Psoas muscle (tissue), 8 donors: Measurements from ENCODE around the gene TRIM44. TPM values are rescaled to one million over a fixed set of nuclear protein-coding genes. Genes with fewer than 3 reads are reported as not detected.

ENCODE experiments used
- ATAC-seq, 4 donors: fragments of 200-7000 bp; cut with Tn5 transposase; one replicate each; pipeline ENCODE4 v1.9.1; 2020; ENCODE audit warnings: moderate library complexity in 3 of 4, mild to moderate bottlenecking in 2 of 4
- DNase-seq, 2 donors: peaks; one replicate each; pipeline ENCODE4 v3.0.0-alpha.2; 2020
- H3K27ac ChIP-seq: fragments of 200-600 bp; one replicate; pipeline ENCODE4 v1.8.0; 2022
- H3K27me3 ChIP-seq, 3 donors: fragments of 200-600 bp in 1 of 3; one replicate each; pipeline versions ENCODE4 v1.6.1 to v1.8.0; 2013 to 2022; ENCODE audit warnings: low read length in 2 of 3, mild to moderate bottlenecking in 2 of 3, moderate library complexity in 1 of 3; ENCODE audit not compliant: insufficient read depth in 3 of 3
- H3K36me3 ChIP-seq, 2 donors: fragments of 200-600 bp in 1 of 2; one replicate each; pipeline versions ENCODE4 v1.6.1 to v1.8.0; 2013 to 2022; ENCODE audit warnings: low read depth in 1 of 2, mild to moderate bottlenecking in 1 of 2, moderate library complexity in 1 of 2; ENCODE audit not compliant: insufficient read depth in 1 of 2
- H3K4me1 ChIP-seq: fragments of 200-600 bp; one replicate; pipeline ENCODE4 v1.8.0; 2022
- H3K4me3 ChIP-seq: fragments of 200-600 bp; one replicate; pipeline ENCODE4 v1.8.0; 2022; ENCODE audit warnings: mild to moderate bottlenecking
- H3K9me3 ChIP-seq: fragments of 200-600 bp; one replicate; pipeline ENCODE4 v1.8.0; 2022
- WGBS, 3 donors: extraction: QIAGEN DNeasy Blood & Tissue Kit; methylation state at CpG; one replicate each; pipeline versions ENCODE4 v1.1.6 to v1.1.7; 2013; 5-methylcytosine and 5-hydroxymethylcytosine counted together
- intact Hi-C, 2 donors: fragments of 100-400 bp; cut with DNase I; formaldehyde crosslinking; loops; one replicate each; pipeline versions ENCODE4 v1.11.0 to v1.14.2; 2022
- polyA plus RNA-seq, 3 donors: library from polyadenylated mRNA; stranded (reverse); fragments of 200-250 nt; gene quantifications; one replicate each; pipeline ENCODE4 v1.2.3, GENCODE V29; 2013
- total RNA-seq, 4 donors: library from RNA; stranded (reverse); fragmentation: NEBNext Ultra II Directional in 2 of 4; extraction: Animal tissue kit (Norgen Biotek cat#: 25700) in 2 of 4; gene quantifications; one replicate each; pipeline versions ENCODE4 v1.2.1 to v1.2.4, GENCODE V29; 2021 to 2023
- TF ChIP-seq, protein P1 (sequence below): fragments of 200-600 bp; IDR thresholded peaks from one replicate; pipeline ENCODE4 v1.8.0; 2022; ENCODE audit warnings: antibody characterized with exemption
- donor health status: healthy with polysubstance abuse.
- donor health status: DM: no; HTN: no; CAD: no; lungs with moderate emphysema.
- donor health status: Bipolar disorder and iron deficiency.
- donor health status: healthy.
- donor health status: DM: yes; HTN: yes; CAD: no.
- donor health status: DM: no; HTN: no; CAD: no.
- donor health status: DM: no; HTN: no; CAD: no.
- donor health status: DM: yes; HTN: yes; CAD: no.

The TRIM44 gene
- total and polyA plus RNA-seq, 7 donors = 6.8 to 46.8 (median 34.0) TPM

DNA sequence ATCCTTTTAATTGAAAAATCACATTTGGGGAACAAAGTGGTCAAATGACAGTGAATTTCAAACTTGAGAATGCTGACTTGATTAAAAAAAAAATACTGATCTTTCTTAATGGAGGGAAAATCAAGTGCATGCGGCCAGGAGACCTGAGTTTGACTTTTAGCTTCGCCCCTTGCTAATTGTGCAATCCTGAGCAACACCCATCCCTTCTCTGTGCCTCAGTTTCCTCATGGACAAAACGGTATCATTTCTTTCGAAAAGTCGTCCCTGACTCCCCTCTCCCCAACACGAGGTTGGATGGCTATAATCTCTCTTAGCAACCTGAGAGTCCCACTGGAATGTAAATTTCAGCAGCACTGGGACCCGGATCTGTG is 45.3 kb upstream of the TRIM44 start:
- intact Hi-C loops = loop anchor here (2.0 to 10.0 kb wide), 10 partner anchors 178 to 875 kb away; no protein-coding TSS in a partner anchor
- H3K27ac ChIP-seq = no peak overlapping the region
- WGBS, 3 donors = 70 to 76% (median 72%) methylated on average over 7 of the region's 7 CpGs

DNA sequence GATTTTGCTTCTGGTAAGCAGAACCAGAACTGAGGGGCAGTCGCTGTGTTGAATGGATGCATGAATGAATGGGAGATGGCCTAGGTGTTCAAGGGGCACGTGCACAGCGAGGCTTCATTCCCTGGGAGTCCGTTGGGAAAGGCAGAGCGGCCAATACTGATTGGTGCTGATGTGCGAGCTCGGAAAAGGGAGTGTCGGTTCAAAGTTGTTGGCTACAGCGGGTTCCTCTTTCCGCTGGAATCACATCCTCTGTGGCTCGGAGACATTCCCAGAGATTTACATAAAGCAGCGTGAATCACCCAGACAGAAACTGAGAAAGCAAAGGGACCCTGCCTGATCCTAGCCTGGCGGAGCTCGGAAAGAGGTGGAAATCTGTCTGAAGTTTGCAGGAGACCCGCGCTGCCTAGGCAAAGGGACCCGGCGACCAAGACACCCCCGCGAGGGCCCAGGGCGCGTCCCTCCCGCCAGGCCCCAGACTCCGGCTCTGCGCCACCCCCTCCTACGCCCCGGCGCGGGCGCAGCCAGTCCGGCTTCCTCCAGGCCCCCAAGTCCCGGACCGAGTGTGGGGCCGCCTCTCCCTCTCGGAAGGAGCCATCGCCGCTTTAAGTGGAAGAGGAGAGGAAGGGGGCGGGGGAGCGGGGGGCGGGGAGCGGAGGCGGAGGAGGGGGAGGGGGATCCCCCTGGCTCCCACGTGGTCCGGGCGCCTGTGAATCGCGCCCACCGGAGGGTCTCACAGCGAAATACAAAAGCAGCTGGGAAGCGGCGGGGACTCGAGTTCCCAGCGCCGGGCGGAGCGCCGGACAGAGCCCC is 44.7 kb upstream of the TRIM44 start, which contains the start of gene FJX1:
Gene FJX1, plus strand, starts transcription at position 774 of the 810 bp plus-strand sequence. CDS start 177 bp downstream, outside the sequence.
- 7 to 11% (median 10%) methylated on average over 30 to 53 of the region's 57 CpGs for WGBS, 3 donors
- Histone ChIP-seq H3K4me1 (no peaks in the 10 kb centered on the region), H3K4me3 (peak within 1 kb of the TSS; percentile 74), H3K36me3 (no peaks in the 10 kb centered on the region), H3K9me3 (no peaks in the 10 kb centered on the region), H3K27ac (peak within 1 kb of the TSS; percentile 47), H3K27me3 (peaks cover 0 to 15% (median 0%) of the 10 kb centered on the region in 3 donors)
- ATAC-seq (peak; percentile 31 to 72 (median 60)), DNase-seq (peak; percentile 66 to 70)
- intact Hi-C loops = loop anchor here (2.0 to 10.0 kb wide), 11 partner anchors 45 to 874 kb away; partner anchors contain the start of gene TRIM44 (in 1 of the 2)
- TF ChIP-seq, protein P1, sequence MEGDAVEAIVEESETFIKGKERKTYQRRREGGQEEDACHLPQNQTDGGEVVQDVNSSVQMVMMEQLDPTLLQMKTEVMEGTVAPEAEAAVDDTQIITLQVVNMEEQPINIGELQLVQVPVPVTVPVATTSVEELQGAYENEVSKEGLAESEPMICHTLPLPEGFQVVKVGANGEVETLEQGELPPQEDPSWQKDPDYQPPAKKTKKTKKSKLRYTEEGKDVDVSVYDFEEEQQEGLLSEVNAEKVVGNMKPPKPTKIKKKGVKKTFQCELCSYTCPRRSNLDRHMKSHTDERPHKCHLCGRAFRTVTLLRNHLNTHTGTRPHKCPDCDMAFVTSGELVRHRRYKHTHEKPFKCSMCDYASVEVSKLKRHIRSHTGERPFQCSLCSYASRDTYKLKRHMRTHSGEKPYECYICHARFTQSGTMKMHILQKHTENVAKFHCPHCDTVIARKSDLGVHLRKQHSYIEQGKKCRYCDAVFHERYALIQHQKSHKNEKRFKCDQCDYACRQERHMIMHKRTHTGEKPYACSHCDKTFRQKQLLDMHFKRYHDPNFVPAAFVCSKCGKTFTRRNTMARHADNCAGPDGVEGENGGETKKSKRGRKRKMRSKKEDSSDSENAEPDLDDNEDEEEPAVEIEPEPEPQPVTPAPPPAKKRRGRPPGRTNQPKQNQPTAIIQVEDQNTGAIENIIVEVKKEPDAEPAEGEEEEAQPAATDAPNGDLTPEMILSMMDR = no peak

More for the DNA sequence above, 45.3 kb upstream of the TRIM44 start:
- TF ChIP-seq, protein P1 = no peak
- H3K27me3 ChIP-seq = peaks cover 0 to 9% (median 0%) of the 10 kb centered on the region in 3 donors
- H3K36me3 ChIP-seq = no peaks in the 10 kb centered on the region
- no peaks in the 10 kb centered on the region for H3K4me1 ChIP-seq
- H3K4me3 ChIP-seq = peak overlapping the region; percentile 74
- DNase-seq (no peak), ATAC-seq (no peak)
- H3K9me3 ChIP-seq = no peaks in the 10 kb centered on the region

DNA sequence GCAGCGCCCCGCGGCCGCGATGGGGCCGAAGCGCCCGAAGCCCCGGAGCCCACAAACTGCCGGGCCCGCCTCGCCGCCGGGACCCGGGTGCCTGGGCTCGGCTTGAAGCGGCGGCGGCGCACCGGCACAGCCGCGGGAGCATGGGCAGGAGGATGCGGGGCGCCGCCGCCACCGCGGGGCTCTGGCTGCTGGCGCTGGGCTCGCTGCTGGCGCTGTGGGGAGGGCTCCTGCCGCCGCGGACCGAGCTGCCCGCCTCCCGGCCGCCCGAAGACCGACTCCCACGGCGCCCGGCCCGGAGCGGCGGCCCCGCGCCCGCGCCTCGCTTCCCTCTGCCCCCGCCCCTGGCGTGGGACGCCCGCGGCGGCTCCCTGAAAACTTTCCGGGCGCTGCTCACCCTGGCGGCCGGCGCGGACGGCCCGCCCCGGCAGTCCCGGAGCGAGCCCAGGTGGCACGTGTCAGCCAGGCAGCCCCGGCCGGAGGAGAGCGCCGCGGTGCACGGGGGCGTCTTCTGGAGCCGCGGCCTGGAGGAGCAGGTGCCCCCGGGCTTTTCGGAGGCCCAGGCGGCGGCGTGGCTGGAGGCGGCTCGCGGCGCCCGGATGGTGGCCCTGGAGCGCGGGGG is 44.0 kb upstream of the TRIM44 start:
- peaks cover 0 to 15% (median 0%) of the 10 kb centered on the region in 3 donors for H3K27me3 ChIP-seq
- ATAC-seq (peak; percentile 49 to 64 (median 59)), DNase-seq (peak in 1 of 2 donors; percentile 59)
- peak overlapping the region; percentile 47 for H3K27ac ChIP-seq
- no peaks in the 10 kb centered on the region for H3K36me3 ChIP-seq
- intact Hi-C loops = loop anchor here (2.0 to 10.0 kb wide), 8 partner anchors 44 to 874 kb away; partner anchors contain the start of gene TRIM44 (in 1 of the 2)
- peak overlapping the region; percentile 74 for H3K4me3 ChIP-seq
- TF ChIP-seq, protein P1 = no peak
- no peaks in the 10 kb centered on the region for H3K4me1 ChIP-seq
- H3K9me3 ChIP-seq = no peaks in the 10 kb centered on the region
- WGBS, 3 donors = 0% methylated on average over 26 to 91 of the region's 91 CpGs

DNA sequence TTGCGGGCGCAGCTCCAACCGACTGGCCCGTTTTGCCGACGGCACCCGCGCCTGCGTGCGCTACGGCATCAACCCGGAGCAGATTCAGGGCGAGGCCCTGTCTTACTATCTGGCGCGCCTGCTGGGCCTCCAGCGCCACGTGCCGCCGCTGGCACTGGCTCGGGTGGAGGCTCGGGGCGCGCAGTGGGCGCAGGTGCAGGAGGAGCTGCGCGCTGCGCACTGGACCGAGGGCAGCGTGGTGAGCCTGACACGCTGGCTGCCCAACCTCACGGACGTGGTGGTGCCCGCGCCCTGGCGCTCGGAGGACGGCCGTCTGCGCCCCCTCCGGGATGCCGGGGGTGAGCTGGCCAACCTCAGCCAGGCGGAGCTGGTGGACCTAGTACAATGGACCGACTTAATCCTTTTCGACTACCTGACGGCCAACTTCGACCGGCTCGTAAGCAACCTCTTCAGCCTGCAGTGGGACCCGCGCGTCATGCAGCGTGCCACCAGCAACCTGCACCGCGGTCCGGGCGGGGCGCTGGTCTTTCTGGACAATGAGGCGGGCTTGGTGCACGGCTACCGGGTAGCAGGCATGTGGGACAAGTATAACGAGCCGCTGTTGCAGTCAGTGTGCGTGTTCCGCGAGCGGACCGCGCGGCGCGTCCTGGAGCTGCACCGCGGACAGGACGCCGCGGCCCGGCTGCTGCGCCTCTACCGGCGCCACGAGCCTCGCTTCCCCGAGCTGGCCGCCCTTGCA is 43.3 kb upstream of the TRIM44 start:
- H3K4me1 ChIP-seq = no peaks in the 10 kb centered on the region
- H3K9me3 ChIP-seq = no peaks in the 10 kb centered on the region
- intact Hi-C loops = loop anchor here (2.0 to 10.0 kb wide), 8 partner anchors 44 to 873 kb away; partner anchors contain the start of gene TRIM44 (in 1 of the 2)
- ATAC-seq = peak; percentile 38 to 64 (median 62)
- DNase-seq = peak; percentile 53 to 55
- H3K27me3 ChIP-seq = peaks cover 0 to 17% (median 0%) of the 10 kb centered on the region in 3 donors
- peak overlapping the region; percentile 74 for H3K4me3 ChIP-seq
- 0 to 1% (median 0%) methylated on average over 66 to 84 of the region's 84 CpGs for WGBS, 3 donors
- TF ChIP-seq, protein P1 = no peak
- no peaks in the 10 kb centered on the region for H3K36me3 ChIP-seq
- no peak overlapping the region for H3K27ac ChIP-seq
